Measurements from ENCODE around the gene ZSCAN12. TPM values are rescaled to one million over a fixed set of nuclear protein-coding genes. Genes with fewer than 3 reads are reported as not detected.
A peak's percentile ranks its signal among the peaks of the same experiment; 100 is the strongest.

ZSCAN12 gene
- total RNA-seq, 1 donor from 2014 or later = 8.7 TPM

DNA sequence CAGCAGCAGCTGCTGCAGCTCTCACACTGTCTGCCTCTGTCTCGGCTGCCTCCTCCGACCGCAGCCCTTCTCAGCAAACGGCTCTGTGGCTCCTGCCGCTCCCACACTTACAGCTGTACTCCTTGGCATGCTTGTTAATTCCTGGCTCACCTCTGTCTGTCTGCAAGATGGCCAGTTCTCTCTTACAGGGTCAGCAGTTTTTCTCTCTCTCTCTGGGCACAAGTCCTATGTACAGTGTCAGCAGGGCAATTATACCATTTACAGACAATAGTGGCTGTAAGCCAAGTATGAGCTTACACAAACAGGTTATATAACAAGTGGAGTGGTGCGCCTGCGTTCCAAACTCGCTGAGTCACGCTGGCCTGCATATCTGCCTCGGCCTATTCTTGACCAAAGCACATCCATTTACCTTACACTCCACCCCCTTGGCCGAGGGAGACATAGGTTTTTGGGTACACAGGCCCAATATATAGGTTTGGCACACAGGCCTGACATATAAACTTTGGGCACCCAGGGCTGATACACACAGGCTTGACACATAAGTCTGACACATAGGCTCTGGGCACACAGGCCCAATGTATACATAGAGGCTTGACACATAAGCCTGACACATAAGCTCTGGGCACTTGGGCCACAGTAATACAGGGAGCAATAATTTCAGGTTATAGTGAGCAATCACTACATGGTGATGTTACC, 45.4 kb downstream of the ZSCAN12 start:
- DNase-seq (ENCODE audit: low spot score) = no peak

DNA sequence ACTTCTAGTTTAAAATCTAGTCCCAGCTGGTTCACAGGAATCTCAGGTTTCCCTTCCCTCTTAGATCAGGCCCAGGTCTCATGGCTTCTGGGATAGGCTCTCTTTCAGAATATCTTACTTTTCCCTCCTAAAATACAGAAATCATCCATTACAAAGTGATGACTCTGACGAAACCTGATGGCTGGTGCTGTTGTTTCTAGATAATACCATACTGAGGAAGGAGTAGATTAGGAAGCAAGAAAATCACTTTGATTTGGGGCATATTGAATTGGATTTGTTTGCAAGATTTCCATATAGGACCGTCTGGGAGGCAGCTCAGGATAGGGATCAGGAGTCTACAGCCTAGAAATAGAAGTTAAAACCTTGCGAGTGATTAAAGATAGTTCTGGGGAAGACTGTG, 46.2 kb downstream of the ZSCAN12 start:
- DNase-seq (ENCODE audit: low spot score) = no peak

DNA sequence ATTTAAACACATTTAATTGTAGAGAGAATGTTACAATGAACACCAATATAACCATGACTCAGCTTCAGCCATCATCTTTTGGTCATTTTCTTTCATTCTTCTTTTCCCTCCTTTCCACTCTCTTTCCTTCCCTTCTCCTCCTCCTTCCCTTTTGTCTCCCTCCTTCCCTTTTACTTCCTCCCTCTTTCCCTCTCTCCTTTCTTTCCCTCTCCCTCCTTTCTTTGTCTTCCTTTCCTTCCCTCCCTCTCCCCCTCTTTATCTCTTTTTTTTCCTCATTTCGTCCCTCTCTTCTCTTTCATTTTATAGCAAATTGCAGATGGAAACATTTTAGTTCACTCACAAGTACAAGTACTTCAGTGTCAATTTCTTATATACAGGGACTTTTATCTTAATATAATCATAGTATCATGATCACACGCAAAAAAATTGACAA, 48.0 kb downstream of the ZSCAN12 start:
- no peak for DNase-seq (ENCODE audit: low spot score)

DNA sequence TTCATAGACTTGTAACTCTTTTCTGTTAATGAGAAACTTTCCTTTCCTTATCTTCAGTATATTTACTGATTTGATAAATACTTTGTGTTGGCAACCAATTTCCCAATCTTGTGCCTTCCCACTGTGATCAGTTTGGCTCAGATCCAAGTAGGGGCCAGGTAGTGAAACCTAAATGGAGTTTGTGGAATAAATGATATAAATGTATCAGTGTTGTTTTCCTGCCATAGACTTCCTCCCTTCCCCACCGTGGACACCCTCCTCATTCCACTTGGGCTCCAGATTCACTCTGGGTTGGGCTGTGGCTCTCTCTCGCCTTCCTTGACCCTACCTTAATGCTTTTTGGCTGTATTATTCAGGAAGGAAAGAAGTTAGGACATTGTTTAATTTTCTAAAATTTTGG, 48.5 kb downstream of the ZSCAN12 start:
- DNase-seq (ENCODE audit: low spot score) = no peak

DNA sequence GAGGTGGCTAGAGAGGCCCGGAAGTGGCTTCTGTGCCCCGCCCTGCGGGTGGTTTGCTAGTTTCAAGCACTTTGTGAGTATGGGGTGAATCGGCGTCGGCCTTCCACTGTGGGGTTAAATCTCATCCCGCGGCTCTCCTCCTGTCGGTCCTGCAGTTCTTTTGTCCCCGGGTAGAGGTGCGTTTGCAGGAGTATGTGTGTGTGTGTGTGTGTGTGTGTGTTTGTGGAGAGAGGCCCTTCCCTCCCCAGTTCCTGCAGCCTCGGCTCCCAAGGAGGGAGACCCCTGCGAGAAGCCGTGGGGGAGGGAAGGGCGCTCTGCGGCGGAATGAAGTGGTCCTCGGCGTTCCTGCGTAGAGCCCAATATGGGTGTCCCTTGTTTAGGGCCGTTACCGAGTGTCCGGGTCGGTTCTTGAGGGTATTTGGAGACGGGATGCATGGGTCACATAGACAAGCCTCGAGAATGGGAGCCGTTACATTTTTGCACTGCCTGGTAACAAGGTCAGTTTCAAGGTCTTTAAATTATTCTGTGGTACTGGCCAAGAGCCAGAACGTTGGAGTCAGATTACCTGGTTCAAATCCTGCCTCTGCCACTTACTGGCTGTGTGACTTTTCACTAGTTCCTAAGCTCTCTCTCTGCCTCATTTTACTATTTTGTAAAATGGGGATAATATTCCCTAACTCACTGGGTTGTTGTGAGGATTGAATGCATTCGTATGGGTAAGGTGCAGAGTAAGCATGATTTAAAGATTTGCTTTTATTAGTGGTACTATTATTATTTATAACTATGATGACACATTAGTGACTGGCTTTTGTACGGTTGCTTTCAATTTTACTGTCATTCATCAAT, 49.4 kb downstream of the ZSCAN12 start, which contains the start of gene ZKSCAN3:
Gene ZKSCAN3 (plus strand): TSS at position 56 of the 846 bp plus-strand sequence. CDS start 9,640 bp downstream, outside the sequence.
- DNase-seq (ENCODE audit: low spot score) = peak; percentile 90

DNA sequence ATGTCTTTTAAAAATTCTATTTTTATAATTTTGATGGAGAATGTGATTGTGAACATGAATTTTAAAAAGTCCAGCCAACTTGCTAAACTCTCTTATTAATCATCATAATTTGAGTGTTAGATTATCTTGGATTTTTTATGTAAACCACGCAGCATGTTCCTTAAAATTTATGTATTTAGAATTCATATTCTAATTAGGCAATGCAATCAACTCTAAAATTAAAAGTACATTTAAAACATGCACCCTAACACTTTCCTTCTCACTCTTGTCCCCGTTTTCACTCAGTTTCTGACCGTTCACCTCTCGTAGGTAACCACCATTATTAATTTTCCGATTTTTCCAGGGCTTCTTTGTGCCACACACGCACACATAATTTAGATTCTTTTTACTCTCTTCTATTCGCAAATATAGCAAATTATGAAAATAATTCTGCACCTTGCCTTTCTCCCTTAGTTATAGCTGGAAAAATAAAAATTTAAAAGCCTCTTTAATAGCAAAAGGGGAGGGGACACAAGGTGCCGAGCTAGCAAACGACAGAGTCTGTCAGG, 50.1 kb downstream of the ZSCAN12 start:
- no peak for DNase-seq (ENCODE audit: low spot score)

DNA sequence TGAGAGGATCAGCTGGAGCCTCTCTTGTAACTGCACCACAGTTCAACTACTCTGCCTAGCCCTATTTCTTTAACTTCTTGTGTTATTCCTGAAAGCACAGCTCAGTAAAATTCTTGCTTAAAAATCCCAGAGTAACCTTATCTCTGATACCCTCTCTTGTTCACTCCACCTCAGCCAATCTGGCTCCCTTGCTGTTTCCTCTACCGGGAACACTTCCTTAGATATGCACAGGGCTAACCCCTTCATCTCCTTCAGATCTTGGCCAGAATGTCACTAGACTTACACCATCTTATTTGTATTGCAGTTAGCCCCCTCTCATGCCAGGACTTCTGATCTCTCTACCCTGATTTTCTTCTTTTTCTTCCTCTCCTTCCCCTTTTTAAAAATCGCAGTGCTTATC, 52.4 kb downstream of the ZSCAN12 start:
- DNase-seq (ENCODE audit: low spot score) = no peak

DNA sequence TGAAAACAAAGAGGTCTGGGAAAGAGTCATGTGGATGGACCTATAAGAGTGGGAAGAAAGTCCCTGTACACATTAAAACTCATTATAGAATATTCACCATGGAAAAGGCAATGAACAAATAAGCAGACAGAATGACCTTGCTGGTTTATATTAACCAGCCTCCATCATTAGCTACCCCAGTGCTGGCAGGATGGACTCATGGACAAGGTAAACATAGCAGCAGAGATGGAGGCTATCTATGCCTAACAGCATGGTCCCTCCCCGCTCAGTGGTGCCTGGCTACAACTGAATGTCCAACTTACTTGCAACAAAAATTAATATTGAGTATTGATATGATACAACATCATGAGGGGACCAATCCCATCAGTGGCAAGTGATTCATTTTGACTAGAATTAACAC, 54.3 kb downstream of the ZSCAN12 start:
- DNase-seq (ENCODE audit: low spot score) = no peak

DNA sequence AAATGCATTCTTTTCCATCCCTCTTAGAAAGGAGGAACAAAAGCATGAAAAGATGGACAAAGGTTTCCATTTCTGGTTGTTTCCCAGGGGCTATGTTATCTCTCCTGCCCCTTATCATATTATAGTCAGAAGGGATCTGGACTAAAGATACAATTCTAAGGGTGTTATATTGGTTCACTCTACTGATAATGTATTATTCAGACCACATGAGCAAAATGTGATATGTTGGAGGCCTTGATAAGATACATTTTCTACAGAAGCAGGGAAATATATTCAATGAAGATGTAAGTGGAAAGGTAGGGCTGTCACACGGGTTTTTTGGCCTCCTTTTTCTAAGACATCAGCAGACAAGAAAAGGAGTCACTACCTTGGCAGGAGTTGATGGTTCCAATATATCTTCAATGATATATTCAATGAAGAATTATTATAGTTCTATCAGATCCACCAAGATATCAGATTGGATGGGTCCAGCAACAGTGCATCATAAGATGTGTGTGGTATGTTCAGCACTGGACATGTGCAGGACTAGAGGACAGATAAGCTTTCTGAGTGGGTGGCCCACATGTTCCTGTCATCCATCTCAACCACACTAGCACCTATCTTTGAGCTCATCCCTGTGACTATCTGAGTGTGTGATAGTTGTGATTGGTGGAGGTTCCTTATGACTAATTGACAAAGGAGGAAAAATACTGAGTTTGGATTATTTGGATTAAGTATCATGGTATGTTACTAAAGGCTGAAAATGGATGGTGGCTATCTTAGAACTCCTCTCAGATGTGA, 55.5 kb downstream of the ZSCAN12 start:
- no peak for DNase-seq (ENCODE audit: low spot score)

DNA sequence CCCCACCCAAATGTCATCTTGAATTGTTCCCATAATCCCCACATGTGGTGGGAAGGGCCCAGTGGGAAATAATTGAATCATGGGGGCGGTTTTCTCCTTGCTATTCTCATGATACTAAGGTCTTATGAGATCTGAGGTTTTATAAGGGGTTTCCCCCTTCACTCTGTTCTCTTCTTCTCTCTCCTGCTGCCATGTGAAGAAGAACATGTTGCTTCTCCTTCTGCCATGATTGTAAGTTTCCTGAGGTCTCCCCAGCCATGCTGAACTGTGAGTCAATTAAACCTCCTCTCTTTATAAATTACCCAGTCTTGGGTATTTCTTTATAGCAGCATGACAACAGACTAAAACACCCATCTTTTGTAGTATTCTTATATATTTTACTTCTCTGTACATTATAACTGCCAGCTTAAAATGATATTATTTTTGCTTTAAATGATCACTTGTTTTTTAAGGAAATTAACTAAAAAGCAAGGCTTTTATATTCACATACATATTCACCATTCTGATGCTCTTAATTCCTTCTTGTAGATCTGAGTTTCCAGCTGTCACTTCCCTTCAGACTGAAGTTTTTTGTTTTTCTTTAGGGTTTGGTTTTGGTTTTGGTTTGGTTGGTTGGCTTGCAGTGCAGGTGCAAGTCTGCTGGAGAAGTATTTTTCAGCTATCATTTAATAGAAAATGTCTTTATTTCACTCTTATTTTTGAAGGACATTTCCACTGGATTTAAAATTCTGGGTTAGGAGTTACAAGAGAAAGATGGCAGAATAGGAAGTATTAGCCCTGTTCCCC, 59.0 kb downstream of the ZSCAN12 start:
- DNase-seq (ENCODE audit: low spot score) = no peak

DNA sequence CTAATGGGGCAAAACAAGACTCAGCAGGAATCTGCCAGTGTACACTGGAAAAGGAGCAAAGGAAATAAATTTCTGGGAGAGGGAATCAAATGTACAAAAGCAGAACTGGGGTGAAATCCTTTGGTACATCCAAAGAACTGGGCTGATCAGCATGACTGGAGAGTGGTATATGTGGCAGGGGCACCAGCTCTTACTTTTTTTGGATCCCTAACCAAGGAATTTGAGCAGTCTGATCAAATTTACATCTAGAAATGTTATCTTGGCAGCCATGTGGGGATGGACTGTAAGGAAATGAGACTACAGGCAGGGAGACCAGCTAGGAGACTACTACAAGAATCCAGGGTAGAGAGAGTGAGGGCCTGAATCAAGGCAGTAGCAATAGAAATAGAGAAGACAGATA, 62.4 kb downstream of the ZSCAN12 start:
- no peak for DNase-seq (ENCODE audit: low spot score)

DNA sequence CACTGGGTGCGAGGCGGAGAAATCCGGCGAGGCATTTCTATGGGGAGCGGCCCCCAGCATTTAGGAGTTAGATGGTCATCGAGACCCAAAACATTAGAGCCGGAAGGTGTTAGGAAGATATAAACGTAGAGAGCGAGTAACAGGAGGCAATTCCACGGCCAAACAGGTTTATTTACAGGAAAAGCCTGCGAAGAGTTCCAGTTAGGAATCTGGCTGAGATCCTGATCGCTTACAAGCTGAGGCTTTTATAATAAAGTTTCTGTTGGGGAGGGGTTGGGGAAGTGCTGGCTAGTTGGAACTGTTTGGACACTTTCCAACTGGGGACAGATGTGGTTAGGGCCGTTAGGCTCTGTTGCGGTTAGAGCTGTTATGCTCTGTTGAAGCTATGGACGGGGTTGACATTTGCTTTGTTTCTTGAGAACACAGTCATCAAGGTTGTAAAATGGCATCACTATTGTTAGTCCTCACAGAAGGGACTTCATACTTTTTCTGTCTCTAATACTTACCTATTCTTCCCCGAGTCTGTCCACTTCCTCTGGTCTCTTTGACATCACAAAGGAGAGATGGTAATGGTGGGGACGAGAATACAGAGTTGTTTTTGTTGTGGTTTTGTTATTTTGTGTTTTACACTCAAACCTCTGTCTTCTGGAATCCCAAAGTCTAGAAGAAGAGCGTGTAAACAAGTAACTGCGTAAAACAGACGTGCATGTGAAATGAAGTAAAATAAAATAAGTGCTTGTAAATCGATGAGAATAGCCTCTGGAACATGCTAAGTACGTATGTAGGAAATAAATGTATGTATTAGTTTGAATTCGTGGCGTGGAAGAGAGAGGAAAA, 63.0 kb downstream of the ZSCAN12 start:
- peak; percentile 69 for DNase-seq (ENCODE audit: low spot score)

DNA sequence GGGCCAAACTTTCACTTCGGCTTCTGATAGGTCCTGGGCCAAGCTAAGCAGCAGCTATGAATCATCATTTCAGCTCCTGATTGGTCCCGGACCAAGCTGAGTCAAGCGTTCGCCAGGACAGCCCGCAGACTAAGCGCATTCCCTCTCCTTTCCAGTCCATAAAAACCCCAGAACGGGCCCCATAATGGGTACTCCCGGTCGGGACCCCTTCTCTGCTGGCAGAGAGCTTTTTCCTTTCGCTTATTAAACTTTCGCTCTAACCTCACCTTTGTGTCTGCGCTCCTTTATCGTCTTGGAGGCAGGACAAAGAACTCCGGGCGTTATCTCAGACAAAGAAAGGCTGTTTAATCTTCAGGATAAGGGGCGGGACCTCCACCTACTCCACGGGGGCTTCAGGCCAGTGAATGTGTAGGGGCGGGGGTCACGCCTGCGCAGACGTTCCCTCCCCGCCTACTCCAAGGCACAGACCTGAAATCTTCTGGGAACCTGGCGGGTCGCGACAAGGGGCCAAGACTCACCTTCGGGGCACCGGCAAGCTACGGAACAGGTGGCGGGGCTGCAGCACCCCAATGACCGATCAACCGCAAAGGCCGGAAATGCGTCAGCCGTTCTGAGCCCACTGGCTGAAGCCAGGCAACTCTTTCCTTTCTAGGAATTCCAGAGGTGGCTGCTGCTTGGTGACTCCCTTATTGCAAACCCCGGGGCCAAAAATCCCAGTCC, 63.8 kb downstream of the ZSCAN12 start, which contains the start of gene ZSCAN31:
Gene ZSCAN31 (minus strand): TSS at position 585 of the 720 bp plus-strand sequence. CDS start 6,465 bp downstream, outside the sequence.
- peak; percentile 99 for DNase-seq (ENCODE audit: low spot score)

DNA sequence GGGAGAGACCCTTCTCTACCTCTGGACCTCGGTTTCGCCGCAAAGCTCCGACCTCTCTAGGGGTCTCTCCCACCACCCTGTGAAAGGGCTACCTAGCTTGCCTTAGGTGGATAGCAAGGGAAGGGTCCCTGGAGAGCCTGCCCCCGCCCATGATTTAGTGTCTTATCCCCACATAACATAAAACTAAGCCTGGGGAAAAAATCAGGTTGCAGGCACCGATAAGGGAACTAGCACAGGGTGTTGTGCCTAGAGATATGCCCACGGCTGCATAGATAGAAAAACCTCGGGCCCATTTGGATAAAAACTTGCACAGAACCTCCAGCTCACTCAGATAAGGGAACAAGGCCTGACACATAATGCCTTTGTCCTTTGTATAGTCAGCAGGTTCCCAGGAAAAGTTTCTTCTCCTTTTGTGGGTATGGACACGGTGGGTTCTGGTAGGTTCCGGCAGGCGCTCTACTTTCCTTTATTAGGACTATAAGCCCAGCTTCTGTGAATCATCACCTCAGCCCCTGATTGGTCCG, 64.4 kb downstream of the ZSCAN12 start:
- DNase-seq (ENCODE audit: low spot score) = no peak

DNA sequence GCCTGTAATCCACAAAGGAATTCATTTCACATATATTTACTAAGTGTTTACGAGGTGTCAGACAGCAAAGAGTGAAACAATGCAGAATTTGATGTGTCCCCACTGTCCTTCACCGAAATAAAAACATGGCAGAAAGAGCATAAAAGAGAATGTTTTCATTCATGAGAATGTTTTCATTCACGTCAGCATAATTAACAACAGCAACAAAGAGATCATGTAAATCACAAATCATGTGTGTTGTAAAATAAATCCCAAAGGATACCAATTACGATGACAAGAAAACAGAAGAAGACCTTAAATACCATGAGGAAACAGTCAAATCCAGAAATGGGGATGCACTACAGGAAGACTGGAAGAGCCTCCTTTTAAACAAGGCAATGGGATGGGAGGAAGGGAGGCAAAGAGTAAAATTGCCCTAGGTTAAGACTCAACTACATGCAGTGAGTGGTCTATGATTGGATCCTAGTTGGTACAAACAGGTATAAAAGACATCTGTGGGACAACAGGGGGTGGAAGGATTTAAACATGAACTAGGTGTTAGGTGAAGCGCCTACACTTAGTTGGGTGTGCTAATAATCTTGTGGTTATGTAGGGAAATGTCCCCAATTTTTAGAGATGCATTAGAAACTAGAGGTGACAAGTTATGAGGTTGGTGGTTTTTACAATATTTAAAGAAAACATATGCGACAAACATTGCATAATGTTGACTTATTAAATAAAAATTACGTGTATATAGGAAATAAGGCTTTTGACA, 65.1 kb downstream of the ZSCAN12 start:
- no peak for DNase-seq (ENCODE audit: low spot score)

DNA sequence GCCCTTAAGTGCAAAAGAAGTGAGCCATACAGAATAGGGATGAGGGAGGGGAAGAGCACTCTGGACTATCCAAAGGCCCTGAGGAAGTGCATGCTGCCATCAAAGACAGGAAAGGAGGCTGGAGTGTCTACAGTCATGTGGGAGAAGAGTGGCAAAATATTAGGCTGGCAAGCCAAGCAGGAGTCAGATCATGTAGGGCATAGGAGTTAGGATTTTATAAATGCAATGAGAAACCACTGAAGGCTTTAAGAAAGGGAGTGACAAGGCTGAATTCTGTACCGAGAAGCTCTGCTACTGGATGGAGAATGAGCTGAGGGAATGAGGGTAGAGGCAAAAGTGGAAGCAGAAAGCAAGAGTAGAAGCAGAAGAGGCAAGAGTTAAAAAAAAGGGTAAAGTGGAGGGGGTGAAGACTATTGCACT, 65.9 kb downstream of the ZSCAN12 start:
- DNase-seq (ENCODE audit: low spot score) = no peak

DNA sequence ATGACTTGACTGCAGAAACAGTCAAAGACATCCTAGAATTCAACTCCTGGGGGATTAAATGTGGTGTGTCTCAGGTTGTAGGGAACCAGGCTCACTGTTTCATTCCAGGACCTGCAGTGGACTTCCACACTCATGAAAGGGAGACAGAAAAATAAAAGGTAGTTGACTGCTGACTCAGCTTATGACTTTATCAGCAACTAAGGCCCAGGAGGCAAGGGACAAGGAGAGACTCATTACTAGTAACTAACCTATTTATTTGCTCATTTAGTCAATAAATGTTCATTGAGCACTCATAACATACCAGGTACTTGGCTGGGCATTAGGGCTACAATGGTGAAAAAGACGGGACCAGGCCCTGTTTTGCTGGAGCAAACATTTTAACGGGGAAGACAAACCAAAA, 66.5 kb downstream of the ZSCAN12 start:
- no peak for DNase-seq (ENCODE audit: low spot score)

DNA sequence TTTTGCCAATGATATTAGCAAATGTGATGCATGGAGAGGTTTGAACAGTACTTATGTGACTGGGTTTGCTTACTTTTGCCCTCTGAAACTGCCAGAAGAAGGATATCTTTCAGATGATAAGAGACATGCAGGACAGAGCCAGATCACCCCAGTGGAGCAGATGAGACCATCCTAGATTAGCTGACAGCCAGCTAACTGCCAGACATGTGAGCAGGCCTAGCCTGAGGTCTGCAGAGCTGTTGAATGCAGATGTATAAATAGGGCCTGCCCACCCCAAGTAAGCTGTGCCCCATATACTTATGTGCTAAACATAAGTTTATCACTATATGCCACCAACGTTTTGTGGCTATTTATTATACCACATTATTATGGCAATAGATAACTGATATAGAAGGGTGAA, 69.5 kb downstream of the ZSCAN12 start:
- no peak for DNase-seq (ENCODE audit: low spot score)

Measured in umbilical cord (tissue), 2 donors.